Subcutaneous adipose tissue (tissue), 4 donors: Measurements from ENCODE around the gene SDHB. TPM values are rescaled to one million over a fixed set of nuclear protein-coding genes. Genes with fewer than 3 reads are reported as not detected.

ENCODE experiments used
- total RNA-seq, 4 donors: library from RNA; depleted of rRNA; stranded (reverse); fragments of >200 nt; gene quantifications; one replicate each; pipeline ENCODE4 v1.1.0, GENCODE V29; 2016
- TF ChIP-seq, protein P1 (sequence below): fragments of 450-650 bp; IDR thresholded peaks from one replicate; pipeline ENCODE4 v1.5.1; 2016; ENCODE audit warnings: low read depth, mild to moderate bottlenecking, control low read depth, antibody characterized with exemption, moderate library complexity

The SDHB gene
- total RNA-seq, 4 donors from 2014 or later = 105 to 138 (median 121) TPM

- TF ChIP-seq, protein P1, sequence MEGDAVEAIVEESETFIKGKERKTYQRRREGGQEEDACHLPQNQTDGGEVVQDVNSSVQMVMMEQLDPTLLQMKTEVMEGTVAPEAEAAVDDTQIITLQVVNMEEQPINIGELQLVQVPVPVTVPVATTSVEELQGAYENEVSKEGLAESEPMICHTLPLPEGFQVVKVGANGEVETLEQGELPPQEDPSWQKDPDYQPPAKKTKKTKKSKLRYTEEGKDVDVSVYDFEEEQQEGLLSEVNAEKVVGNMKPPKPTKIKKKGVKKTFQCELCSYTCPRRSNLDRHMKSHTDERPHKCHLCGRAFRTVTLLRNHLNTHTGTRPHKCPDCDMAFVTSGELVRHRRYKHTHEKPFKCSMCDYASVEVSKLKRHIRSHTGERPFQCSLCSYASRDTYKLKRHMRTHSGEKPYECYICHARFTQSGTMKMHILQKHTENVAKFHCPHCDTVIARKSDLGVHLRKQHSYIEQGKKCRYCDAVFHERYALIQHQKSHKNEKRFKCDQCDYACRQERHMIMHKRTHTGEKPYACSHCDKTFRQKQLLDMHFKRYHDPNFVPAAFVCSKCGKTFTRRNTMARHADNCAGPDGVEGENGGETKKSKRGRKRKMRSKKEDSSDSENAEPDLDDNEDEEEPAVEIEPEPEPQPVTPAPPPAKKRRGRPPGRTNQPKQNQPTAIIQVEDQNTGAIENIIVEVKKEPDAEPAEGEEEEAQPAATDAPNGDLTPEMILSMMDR = no peak
Measured at GRCh38 chr1:17021896-17022295, 31.9 kb downstream of the SDHB start.

DNA sequence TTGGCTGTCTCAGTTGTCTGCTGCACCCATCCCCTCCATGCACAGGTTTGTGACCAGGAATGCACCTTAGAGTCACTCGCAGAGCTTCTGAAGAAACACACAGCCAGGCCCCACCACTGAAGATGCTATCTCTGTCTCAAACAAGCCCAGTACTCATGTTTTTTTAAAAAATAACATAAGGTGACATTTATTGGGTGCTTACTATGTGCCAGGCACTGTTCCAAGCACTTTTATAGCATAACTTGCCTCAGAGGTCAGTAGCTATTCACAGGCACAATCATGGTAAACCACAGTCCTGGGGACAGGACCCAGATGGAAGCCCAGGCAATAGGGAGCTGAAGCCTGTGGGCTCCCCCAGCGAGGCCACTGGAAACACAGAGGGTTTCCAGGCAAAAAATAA is 33.3 kb downstream of the SDHB start:
- TF ChIP-seq, protein P1 = no peak

DNA sequence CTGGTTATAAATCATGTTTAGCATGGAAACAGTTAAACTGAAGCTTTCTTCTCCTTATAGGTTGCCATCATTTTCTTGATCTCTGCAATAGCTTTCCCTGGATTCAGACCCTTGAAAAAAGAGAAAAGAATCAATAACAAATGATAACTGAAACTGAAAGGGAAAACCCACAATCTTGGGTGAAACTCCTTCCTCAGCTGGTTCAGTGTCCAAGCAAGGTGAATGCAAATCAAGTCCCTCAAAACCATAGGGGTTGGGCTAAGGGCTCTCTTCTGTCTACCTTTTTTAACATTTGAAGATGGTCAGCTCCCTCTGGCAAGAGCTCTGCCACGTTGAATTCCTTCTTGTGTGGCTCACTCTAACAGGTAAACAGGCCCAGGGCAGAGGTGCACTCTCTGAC is 35.0 kb downstream of the SDHB start:
- TF ChIP-seq, protein P1 = no peak

DNA sequence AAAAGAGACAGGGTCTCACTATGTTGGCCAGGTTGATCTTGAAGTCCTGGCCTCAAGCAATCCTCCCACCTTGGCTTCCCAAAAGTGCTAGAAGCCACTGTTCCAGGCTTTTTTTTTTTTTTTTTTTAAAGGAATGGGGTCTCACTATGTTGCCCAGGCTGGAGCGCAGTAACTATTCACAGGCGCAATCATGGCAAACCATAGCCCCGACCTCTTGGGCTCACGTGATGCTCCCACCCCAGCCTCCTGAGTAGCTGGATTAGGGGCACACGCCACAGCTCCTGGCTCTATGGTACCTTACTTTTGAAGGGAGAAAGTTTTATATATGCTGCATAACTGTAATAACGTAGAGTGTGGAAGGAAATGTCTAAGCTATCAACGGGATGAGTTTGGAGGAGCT is 36.4 kb downstream of the SDHB start:
- TF ChIP-seq, protein P1 = no peak

GRCh38 chr1:17016317-17016661 is 37.5 kb downstream of the SDHB start:
- TF ChIP-seq, protein P1 = no peak

DNA sequence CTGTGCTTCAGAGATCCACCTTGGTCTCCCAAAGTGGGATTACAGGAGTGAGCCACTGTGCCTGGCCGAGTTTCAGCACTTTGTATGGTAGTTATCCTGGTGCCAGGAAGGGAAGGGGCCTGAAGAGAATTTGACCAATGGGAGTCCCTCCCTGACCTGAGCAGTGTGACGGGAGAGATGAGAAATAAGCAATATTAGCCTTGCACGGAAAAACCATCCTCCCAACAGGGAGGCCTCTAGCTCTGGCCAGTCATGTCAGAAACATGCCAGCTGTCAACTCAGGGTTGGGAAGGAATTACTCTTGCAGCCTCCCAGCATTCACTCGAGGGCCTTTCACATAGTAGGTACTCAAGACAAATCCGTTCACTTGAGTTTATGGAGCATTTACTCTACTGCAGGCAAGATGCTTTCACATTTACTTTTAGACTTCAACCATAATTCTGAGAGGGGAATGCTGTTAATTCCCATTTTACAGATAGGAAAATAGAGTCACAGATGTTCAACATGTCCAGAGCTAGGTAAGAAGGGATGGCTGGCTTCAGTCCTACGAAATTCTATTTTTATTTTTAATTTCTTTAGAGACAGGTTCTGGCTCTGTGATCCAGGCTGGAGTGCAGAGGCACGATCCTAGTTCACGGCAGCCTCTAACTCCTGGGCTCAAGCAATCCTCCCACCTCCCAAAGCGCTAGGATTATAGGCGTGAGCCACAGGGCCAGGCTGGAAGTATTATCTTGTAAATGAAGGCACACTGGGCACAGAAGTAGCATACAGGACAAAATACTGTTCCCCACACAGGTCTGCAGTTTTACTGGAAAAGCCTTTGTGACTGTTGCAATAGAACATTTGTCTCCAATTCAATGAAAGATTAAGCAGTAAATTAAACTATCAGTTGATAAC is 38.9 kb downstream of the SDHB start:
- TF ChIP-seq, protein P1 = no peak

DNA sequence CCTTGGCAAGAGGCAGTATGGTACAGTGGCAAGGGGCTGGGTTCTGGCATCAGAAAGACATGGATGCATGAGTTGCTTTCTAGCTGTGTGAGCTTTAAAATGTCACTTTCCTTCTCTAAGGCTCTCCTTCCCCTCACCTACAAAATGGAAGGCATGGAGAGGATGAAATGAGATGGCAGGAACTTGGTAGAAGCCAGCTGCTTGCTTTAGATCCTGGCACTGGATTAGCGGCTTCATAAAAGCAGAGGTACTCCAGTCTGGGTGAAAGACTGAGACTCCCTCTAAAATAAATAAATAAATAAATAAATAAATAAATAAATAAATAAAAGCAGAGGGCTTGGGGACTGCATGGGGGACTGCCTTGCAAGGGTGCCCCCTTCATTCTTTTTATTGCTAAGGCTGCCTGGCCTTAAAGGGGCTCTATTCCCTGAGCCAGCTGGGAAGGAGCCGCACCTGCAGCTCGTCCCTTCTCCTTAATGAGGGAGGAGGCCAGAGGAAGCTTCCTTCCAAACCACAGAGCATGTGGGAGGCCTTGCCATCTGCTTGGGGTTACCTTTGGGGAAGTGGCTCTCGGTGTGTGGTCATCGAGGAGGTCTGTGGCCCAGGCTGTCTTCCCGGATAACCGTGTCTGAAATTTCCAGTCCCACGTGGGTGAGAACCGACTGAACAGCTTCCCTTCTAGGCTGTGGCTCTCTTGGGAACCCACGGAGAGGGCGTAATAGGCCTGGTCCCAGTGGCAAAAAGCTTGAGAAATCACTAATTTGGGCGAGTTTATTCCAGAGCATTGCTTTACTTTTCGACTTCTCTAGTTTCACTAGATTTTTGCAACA is 40.1 kb downstream of the SDHB start:
- TF ChIP-seq, protein P1 = no peak
